OCI-LY3 (cell line): Measurements from ENCODE around the gene ARHGEF17.

ENCODE experiments used
- H2AFZ ChIP-seq: fragments of 200-600, 300-600 bp; shearing (Covaris generic); 2 replicates; pipeline ENCODE4 v1.6.0; 2014; ENCODE audit warnings: antibody characterized with exemption, low read depth, low read length
- H3K27ac ChIP-seq: fragments of 200-600, 300-600 bp; sonication (generic); 2 replicates; pipeline ENCODE4 v1.5.1; 2014; ENCODE audit warnings: mild to moderate bottlenecking, low read length, moderate library complexity, mixed read lengths
- H3K27me3 ChIP-seq: fragments of 200-600, 300-600 bp; sonication (generic); 2 replicates; pipeline ENCODE4 v1.6.1; 2014; ENCODE audit warnings: low read depth, low read length, mixed read lengths
- H3K36me3 ChIP-seq: fragments of 200-600, 300-600 bp; sonication (generic); replicated peaks from 2 replicates; pipeline ENCODE3; 2014; ENCODE audit warnings: low read depth, low read length, mixed read lengths
- H3K4me1 ChIP-seq: fragments of 300-600, 200-600 bp; sonication (generic); 2 replicates; pipeline ENCODE4 v1.6.1; 2014; ENCODE audit warnings: low read length, mixed read lengths
- H3K4me2 ChIP-seq: fragments of 200-600, 300-600 bp; sonication (generic); 2 replicates; pipeline ENCODE4 v1.6.1; 2014; ENCODE audit warnings: low read length, mixed read lengths
- H3K4me3 ChIP-seq: fragments of 300-600, 200-600 bp; sonication (generic); 2 replicates; pipeline ENCODE4 v1.5.1; 2014; ENCODE audit warnings: antibody characterized with exemption, mild to moderate bottlenecking, low read length, moderate library complexity
- H3K79me2 ChIP-seq: fragments of 300-600, 200-600 bp; shearing (Covaris generic); 2 replicates; pipeline ENCODE4 v1.6.1; 2014; ENCODE audit warnings: mild to moderate bottlenecking, low read length, mixed read lengths
- H3K9ac ChIP-seq: fragments of 300-600, 200-600 bp; shearing (Covaris generic); 2 replicates; pipeline ENCODE4 v1.6.0; 2014; ENCODE audit warnings: mild to moderate bottlenecking, low read length, moderate library complexity
- H3K9me3 ChIP-seq: fragments of 200-600, 300-600 bp; shearing (Covaris generic); 2 replicates; pipeline ENCODE4 v1.6.1; 2014; ENCODE audit warnings: low read length, mixed read lengths; ENCODE audit not compliant: insufficient read depth
- H4K20me1 ChIP-seq: fragments of 200-600, 300-600 bp; sonication (generic); 2 replicates; pipeline ENCODE4 v1.6.1; 2016; ENCODE audit warnings: low read length, mixed read lengths; ENCODE audit not compliant: insufficient read depth
- EZH2phosphoT487 ChIP-seq: fragments of 200-600 bp; shearing (Covaris generic); IDR thresholded peaks from 2 replicates; pipeline ENCODE4 v1.6.1; 2018; ENCODE audit warnings: antibody characterized with exemption, mixed run types, low read depth
- TF ChIP-seq, protein P1 (sequence below): fragments of 200-600, 300-600 bp; sonication (generic); IDR thresholded peaks from 2 replicates; pipeline ENCODE4 v1.5.1; 2014; ENCODE audit warnings: antibody characterized with exemption, low read length, low read depth

The ARHGEF17 gene, protein sequence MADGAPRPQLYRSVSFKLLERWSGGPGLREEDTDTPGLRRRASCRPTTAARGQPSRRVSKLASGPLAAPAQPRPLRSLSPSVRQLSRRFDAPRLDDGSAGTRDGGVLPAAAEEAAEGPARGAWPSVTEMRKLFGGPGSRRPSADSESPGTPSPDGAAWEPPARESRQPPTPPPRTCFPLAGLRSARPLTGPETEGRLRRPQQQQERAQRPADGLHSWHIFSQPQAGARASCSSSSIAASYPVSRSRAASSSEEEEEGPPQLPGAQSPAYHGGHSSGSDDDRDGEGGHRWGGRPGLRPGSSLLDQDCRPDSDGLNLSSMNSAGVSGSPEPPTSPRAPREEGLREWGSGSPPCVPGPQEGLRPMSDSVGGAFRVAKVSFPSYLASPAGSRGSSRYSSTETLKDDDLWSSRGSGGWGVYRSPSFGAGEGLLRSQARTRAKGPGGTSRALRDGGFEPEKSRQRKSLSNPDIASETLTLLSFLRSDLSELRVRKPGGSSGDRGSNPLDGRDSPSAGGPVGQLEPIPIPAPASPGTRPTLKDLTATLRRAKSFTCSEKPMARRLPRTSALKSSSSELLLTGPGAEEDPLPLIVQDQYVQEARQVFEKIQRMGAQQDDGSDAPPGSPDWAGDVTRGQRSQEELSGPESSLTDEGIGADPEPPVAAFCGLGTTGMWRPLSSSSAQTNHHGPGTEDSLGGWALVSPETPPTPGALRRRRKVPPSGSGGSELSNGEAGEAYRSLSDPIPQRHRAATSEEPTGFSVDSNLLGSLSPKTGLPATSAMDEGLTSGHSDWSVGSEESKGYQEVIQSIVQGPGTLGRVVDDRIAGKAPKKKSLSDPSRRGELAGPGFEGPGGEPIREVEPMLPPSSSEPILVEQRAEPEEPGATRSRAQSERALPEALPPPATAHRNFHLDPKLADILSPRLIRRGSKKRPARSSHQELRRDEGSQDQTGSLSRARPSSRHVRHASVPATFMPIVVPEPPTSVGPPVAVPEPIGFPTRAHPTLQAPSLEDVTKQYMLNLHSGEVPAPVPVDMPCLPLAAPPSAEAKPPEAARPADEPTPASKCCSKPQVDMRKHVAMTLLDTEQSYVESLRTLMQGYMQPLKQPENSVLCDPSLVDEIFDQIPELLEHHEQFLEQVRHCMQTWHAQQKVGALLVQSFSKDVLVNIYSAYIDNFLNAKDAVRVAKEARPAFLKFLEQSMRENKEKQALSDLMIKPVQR (N-terminal part only)

GRCh38 chr11:73308003-73308960 lies at the start of gene ARHGEF17:
Gene ARHGEF17 (plus strand): TSS chr11:73308276. CDS start chr11:73308639, 363 bp downstream.
- H3K4me2 ChIP-seq, result peak within 1 kb of the TSS; percentile 91
- H3K27me3 ChIP-seq, result no peaks in the 10 kb centered on the region
- peak within 1 kb of the TSS; percentile 84 for H2AFZ ChIP-seq
- no peaks in the 10 kb centered on the region for H3K36me3 ChIP-seq
- no peaks in the 10 kb centered on the region for H4K20me1 ChIP-seq
- no peak within 1 kb of the TSS for H3K27ac ChIP-seq
- H3K4me1 ChIP-seq, result peaks cover 7% of the 10 kb centered on the region
- TF ChIP-seq EZH2phosphoT487, result no peak
- TF ChIP-seq, protein P1, sequence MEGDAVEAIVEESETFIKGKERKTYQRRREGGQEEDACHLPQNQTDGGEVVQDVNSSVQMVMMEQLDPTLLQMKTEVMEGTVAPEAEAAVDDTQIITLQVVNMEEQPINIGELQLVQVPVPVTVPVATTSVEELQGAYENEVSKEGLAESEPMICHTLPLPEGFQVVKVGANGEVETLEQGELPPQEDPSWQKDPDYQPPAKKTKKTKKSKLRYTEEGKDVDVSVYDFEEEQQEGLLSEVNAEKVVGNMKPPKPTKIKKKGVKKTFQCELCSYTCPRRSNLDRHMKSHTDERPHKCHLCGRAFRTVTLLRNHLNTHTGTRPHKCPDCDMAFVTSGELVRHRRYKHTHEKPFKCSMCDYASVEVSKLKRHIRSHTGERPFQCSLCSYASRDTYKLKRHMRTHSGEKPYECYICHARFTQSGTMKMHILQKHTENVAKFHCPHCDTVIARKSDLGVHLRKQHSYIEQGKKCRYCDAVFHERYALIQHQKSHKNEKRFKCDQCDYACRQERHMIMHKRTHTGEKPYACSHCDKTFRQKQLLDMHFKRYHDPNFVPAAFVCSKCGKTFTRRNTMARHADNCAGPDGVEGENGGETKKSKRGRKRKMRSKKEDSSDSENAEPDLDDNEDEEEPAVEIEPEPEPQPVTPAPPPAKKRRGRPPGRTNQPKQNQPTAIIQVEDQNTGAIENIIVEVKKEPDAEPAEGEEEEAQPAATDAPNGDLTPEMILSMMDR, result no peak
- H3K79me2 ChIP-seq, result no peaks in the 10 kb centered on the region
- H3K9me3 ChIP-seq, result no peaks in the 10 kb centered on the region
- H3K9ac ChIP-seq, result peak within 1 kb of the TSS; percentile 58
- peak within 1 kb of the TSS; percentile 75 for H3K4me3 ChIP-seq

- H2AFZ ChIP-seq, result no peak overlapping the region
- no peaks in the 10 kb centered on the region for H3K9me3 ChIP-seq
- no peaks in the 10 kb centered on the region for H3K79me2 ChIP-seq
- H3K9ac ChIP-seq, result no peak overlapping the region
- H3K4me1 ChIP-seq, result no peaks in the 10 kb centered on the region
- H3K36me3 ChIP-seq, result no peaks in the 10 kb centered on the region
- H3K27me3 ChIP-seq, result no peaks in the 10 kb centered on the region
- no peak overlapping the region for H3K27ac ChIP-seq
- no peaks in the 10 kb centered on the region for H4K20me1 ChIP-seq
- TF ChIP-seq EZH2phosphoT487, result no peak
- TF ChIP-seq, protein P1, result no peak
- H3K4me3 ChIP-seq, result no peak overlapping the region
- H3K4me2 ChIP-seq, result no peak overlapping the region
Measured at GRCh38 chr11:73259406-73260126, 48.5 kb upstream of the ARHGEF17 start.

DNA sequence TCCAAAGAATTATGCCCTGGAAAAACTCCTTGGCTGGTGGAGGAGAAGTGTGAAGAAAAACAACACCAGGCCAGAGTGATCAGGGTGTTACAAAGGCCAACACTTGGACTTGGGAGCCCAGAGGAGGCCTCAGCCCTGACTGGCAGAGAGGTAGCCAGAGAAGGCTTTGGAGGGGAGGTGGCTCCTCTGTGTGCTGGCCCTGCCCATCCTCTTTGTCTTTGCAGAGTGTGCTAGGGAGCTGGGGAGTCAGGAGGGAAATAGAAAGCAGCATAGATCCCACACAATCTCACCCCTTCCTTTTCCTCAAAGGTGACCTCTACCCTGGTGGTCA lies 48.0 kb upstream of the ARHGEF17 start:
- H3K9me3 ChIP-seq, result no peaks in the 10 kb centered on the region
- no peak overlapping the region for H2AFZ ChIP-seq
- no peaks in the 10 kb centered on the region for H3K4me1 ChIP-seq
- no peaks in the 10 kb centered on the region for H3K27me3 ChIP-seq
- H4K20me1 ChIP-seq, result no peaks in the 10 kb centered on the region
- H3K79me2 ChIP-seq, result no peaks in the 10 kb centered on the region
- no peak overlapping the region for H3K27ac ChIP-seq
- H3K9ac ChIP-seq, result no peak overlapping the region
- H3K4me2 ChIP-seq, result no peak overlapping the region
- TF ChIP-seq, protein P1, result no peak
- TF ChIP-seq EZH2phosphoT487, result no peak
- H3K4me3 ChIP-seq, result no peak overlapping the region
- no peaks in the 10 kb centered on the region for H3K36me3 ChIP-seq
